Fibroblast of skin of right quadriceps (primary cell): Measurements from ENCODE around the gene STIL.
"Not testable (repeated sequence)": the region's sequence is repeated elsewhere in the genome, so short reads cannot be mapped to it uniquely, and the experiment has no call there.

ENCODE experiments used
- DNase-seq: peaks from one replicate; pipeline ENCODE4 v3.0.0-alpha.2; 2013

Gene STIL

GRCh38 chr1:47313915-47314664 is at the start of gene STIL:
Gene STIL, minus strand, starts transcription at chr1:47314147. Its CDS starts 3,828 bp downstream, at chr1:47310319.
- DNase-seq: peak; percentile 100

- no peak for DNase-seq
Observed at GRCh38 chr1:47362828-47363227, 48.9 kb upstream of the STIL start.

GRCh38 chr1:47361380-47361779 is 47.4 kb upstream of the STIL start:
- no peak for DNase-seq

- DNase-seq: peak; percentile 29
Observed at GRCh38 chr1:47351305-47351704, 37.4 kb upstream of the STIL start.

- no peak for DNase-seq
Observed at GRCh38 chr1:47348246-47348645, 34.3 kb upstream of the STIL start.

GRCh38 chr1:47347735-47348134 is 33.8 kb upstream of the STIL start:
- no peak for DNase-seq

GRCh38 chr1:47346979-47347378 is 33.0 kb upstream of the STIL start:
- DNase-seq: not testable (repeated sequence)

GRCh38 chr1:47340227-47340626 is 26.3 kb upstream of the STIL start:
- DNase-seq: no peak

- DNase-seq: no peak
Observed at GRCh38 chr1:47338249-47339077, 24.5 kb upstream of the STIL start.

- no peak for DNase-seq
Observed at GRCh38 chr1:47337350-47337749, 23.4 kb upstream of the STIL start.

- DNase-seq: peak; percentile 2
Observed at GRCh38 chr1:47334765-47335435, 21.0 kb upstream of the STIL start.

- peak; percentile 79 for DNase-seq
Observed at GRCh38 chr1:47333922-47334764, 20.2 kb upstream of the STIL start.

GRCh38 chr1:47333578-47333921 is 19.6 kb upstream of the STIL start, which contains the start of gene CMPK1:
Gene CMPK1, plus strand, starts transcription at chr1:47333790. Its CDS starts 156 bp downstream, at chr1:47333946.
- DNase-seq: peak; percentile 88

GRCh38 chr1:47332779-47333577 is 19.0 kb upstream of the STIL start:
- DNase-seq: no peak

GRCh38 chr1:47331875-47332274 is 17.9 kb upstream of the STIL start:
- DNase-seq: no peak

- no peak for DNase-seq
Observed at GRCh38 chr1:47330212-47330611, 16.3 kb upstream of the STIL start.

- DNase-seq: no peak
Observed at GRCh38 chr1:47328992-47329391, 15.0 kb upstream of the STIL start.

GRCh38 chr1:47326271-47326670 is 12.3 kb upstream of the STIL start:
- DNase-seq: no peak

GRCh38 chr1:47325528-47325927 is 11.6 kb upstream of the STIL start:
- no peak for DNase-seq

GRCh38 chr1:47324682-47325081 is 10.7 kb upstream of the STIL start:
- DNase-seq: no peak

- DNase-seq: no peak
Observed at GRCh38 chr1:47323599-47324031, 9.7 kb upstream of the STIL start.

GRCh38 chr1:47319968-47320367 is 6.0 kb upstream of the STIL start:
- DNase-seq: not testable (repeated sequence)
